DMS114 treated with DMSO at 0.1 percent for 48 hours (cell line): Measurements from ENCODE around the gene PRKG2.

Experiments
- DNase-seq: peaks from one replicate; lab custom pipeline; 2025; ENCODE audit not compliant: unreplicated experiment; lab: John Stamatoyannopoulos, UW

The PRKG2 gene

DNA sequence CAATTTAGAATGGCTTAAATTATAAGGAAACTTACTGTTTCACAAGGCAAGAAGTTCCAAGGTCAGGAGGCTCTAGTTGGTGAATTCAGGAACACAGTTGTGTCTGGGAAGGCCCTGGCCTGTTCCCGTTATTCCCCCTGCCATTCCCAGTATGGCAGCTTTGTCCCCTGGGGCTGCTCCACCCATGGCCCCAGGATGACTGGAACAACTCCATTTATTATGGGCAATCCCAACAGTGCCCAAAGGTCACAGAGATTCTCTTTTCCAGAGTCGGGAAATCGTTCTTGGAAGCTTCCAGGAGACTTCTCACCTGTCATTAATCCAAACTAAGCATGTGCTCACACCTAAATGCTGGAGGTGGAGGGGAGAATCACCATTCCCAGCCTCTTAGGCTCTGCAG, 2.8 kb upstream of the PRKG2 start:
- DNase-seq, result no peak

DNA sequence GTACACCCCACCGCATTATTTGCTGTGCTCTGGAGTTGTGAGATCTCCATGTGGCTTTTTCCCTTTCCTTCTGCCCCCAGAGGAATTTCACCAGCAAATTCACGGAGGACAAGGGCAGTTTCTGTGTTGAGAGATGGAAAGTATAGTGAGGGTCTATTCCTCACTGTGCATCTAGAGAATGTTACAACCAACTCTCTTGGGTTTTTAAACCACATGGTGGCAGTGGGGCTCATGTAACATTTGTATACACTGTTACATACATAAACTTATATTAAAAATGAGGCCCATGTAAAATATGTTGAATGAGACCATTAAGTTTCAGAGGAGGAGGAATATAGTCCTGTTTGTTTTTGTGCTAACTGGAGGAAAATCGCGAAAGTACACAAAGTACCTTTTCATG, 909 bp upstream of the PRKG2 start:
- DNase-seq, result no peak

GRCh38 chr4:81214144-81214880, 710 bp downstream of the PRKG2 start:
- no peak for DNase-seq

DNA sequence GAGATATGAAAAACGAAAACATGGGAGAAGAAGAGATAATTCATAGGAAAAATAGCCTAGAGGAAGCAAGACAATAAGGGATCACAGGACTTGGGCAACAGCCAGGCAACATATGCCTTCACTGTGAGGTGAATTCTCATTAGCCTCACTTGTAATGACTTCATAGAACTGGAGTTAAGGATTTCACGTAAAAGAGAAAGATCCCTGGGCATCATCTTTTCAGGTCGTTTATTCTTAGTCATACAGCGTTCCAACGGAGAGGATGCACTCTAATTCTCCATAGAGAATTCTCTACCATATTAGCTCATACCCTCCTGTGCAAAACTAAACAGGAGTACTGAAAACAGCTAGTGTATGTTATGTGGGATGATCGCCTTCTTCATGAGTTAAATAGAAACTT, 1.4 kb downstream of the PRKG2 start:
- DNase-seq, result no peak

DNA sequence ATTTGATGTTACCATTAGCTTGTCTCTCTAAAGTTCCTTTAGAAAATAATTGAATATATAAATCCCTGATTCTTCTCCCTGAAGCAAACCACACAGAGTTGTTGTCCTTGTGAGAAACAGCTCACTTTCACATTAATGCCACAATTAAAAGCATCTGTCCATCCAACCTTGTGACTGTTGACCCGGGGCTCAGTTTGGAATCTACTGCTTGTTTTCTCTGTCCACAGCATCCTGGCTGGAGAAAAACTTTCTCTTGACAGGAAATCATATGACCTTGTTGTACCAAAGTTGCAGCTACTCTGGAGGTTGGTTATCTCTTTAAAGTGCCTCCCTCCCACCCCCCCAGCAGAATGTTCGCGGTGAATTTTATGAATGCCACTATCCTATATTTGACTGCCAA, 3.1 kb downstream of the PRKG2 start:
- no peak for DNase-seq

- DNase-seq, result no peak
Measured at GRCh38 chr4:81207828-81208227, 7.2 kb downstream of the PRKG2 start.

DNA sequence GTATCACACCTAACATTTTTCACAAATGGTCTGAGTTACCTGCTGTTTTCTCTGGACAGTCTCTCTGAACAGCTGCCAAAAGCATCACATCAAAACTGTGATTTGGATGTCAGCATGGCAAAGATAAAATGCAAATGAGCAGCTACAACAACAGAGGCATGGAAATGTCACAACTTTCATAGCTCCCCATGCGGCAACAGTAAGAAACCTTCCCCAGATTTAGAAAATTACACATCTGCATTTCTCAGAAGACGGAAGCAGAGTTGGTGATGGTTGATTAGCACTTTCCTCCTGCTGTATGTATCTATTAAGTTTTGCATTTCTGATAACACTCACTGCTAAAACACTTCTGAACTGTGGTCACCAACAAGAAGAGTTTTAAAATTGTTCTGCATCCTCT, 9.7 kb downstream of the PRKG2 start:
- no peak for DNase-seq

DNA sequence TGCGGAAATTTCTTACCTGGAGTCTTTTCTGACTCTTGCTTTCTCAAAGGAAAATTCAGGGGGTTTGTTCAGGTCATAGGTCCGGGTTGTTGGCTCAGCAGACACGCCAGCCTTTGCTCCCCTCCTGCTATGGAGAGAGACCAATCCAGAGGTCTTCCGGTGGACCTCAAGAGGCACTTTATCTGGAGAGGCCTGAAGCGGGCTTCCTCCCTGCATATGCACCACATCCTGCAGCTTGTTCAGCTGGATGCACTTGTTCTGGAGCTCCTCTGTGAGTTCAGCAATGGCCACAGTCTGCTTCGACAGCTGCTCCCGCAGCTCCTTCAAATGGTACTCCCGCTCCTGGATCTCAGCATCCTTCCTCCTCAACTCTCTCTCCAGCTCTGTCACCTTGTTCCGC, 10.5 kb downstream of the PRKG2 start:
- no peak for DNase-seq

DNA sequence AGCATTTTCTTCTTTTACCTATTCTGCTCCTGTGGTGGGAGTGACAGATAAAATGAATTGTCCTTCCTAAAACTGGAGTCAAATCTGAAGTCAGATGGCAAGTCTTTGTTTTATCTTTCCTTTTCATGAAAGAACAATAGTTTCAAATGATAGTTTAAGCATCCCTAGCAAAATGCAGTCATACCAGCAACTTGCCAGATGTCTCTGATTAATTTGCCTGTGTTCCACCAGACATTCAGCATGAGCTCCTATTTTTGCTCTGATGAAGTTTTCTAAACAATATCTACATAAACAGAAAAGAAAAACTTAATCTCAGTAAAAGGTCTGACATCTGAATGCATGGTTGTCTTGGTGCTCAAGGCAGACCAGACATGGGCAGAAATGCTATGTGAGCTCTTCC, 15.2 kb downstream of the PRKG2 start:
- no peak for DNase-seq

DNA sequence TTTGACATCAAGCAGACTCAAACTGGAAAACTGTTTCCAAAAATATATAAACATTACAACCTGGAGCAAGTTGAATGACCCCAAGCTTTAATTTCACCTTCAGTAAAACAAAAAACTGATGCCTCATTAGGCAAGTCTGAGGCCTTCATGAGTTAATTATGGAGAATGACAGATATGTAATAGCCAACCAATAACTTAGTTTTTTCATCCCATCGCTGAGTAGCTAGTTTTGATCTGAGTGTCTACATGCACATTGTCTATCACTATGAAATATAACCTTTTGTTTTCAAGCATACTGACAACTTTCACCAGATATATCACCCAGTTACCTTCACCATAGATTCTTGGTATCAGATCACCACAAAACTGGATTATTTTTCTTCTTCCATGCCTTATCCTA, 16.4 kb downstream of the PRKG2 start:
- DNase-seq, result no peak

DNA sequence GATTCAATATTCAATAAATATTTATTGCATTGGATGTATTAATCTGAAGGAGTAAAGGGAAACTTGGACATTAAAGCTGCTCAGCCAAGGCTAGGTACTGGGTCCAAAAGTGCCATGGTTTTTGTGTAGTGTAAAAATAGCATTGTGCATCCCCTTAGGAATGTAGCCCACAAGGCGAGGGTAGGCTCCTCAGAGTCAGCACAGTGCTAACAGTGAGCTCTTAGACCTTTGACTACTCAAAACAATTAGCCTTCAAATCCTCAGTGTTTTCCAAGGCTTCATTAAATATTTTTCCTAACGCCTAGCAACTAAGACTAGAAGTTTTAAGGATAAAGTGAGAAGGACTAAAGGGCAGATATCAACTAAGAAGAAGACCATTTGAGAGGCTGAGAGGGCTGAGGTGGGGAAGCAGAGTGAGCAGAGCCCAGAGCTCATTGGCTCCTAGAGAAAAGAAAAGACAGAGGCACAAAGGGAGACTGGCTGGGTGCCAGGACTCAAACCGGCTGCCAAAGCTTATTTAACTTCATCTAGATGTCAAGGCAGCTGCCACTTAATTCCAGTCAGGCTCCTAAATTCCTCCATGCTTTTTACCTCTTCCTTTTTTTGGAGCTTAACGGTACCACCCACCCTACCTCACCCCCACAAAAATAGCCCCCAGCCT, 17.0 kb downstream of the PRKG2 start:
- no peak for DNase-seq

- DNase-seq, result no peak
Measured at GRCh38 chr4:81196126-81196650, 18.8 kb downstream of the PRKG2 start.

GRCh38 chr4:81195475-81195874, 19.5 kb downstream of the PRKG2 start:
- DNase-seq, result no peak

GRCh38 chr4:81194286-81194685, 20.7 kb downstream of the PRKG2 start:
- DNase-seq, result no peak

GRCh38 chr4:81180916-81181315, 34.1 kb downstream of the PRKG2 start:
- DNase-seq, result no peak

DNA sequence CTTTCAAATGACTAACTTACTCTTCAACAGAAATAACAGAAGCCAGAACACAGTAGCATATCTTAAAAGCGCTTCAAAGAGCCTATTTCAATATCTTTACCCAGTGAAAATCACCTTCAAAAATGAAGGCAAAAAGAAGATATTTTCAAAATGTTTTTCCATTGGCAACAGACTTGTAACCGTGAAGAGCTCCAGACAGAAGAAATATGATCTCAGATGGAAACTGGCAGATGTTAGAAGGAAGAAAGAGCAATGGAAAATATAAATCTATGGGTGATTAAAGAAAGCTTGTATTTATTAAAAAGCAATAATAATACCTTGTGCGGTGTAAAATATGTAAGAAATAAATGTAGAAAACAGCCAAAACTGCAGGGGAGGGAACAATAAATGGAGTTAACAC, 35.7 kb downstream of the PRKG2 start:
- no peak for DNase-seq

GRCh38 chr4:81173213-81173612, 41.8 kb downstream of the PRKG2 start:
- no peak for DNase-seq

GRCh38 chr4:81166458-81167160, 48.4 kb downstream of the PRKG2 start:
- DNase-seq, result no peak

DNA sequence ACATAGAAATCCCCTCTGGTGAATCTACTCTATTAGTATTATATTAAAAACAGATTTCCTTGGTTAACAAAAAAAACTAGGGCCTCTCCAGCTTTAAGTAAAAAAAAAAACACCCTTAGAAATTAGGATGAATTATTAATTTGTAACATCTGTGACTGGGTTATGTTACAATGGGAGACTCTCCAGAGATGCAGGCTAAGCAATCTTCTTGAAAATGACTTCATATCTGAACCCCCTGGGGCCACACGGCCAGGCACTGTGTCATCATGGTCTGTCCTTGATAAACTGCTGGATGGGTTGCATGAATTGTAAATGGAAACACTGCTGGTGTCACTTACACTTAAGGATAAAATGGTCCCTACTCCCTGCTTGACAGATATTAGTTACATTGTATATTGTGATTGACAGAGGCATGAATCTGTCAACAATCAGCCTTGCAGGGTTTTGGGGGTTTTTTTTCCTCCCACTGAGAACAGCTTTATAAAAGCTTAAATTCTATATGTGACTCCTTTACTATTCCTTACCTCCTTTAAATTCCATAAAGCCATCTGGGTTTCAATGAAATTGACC, 49.1 kb downstream of the PRKG2 start:
- no peak for DNase-seq

GRCh38 chr4:81164623-81165416, 50.2 kb downstream of the PRKG2 start:
- no peak for DNase-seq

GRCh38 chr4:81164126-81164525, 50.9 kb downstream of the PRKG2 start:
- DNase-seq, result no peak
